H1 (cell line): ENCODE results near the gene RNGTT. TPM values are rescaled to one million over a fixed set of nuclear protein-coding genes. Genes with fewer than 3 reads are reported as not detected.

Source experiments
- ASH2L ChIP-seq: fragments of 200-600, 300-600 bp; sonication (generic); IDR thresholded peaks from one replicate; pipeline ENCODE4 v1.7.1; 2017; ENCODE audit warnings: low read length
- CBX8 ChIP-seq: fragments of 300-800, 300-1000 bp; sonication (generic); IDR thresholded peaks from 2 replicates; pipeline ENCODE4 v1.7.1; 2016; ENCODE audit warnings: low read depth, low read length, borderline replicate concordance
- CEBPB ChIP-seq: IDR thresholded peaks from 2 replicates; pipeline ENCODE4 v1.6.1; 2012; ENCODE audit warnings: low read depth, low read length
- NRF1 ChIP-seq: IDR thresholded peaks from 2 replicates; pipeline ENCODE4 v1.6.1; 2011; ENCODE audit warnings: mild to moderate bottlenecking, low read depth, low read length, improper control_type of control experiment
- RFX5 ChIP-seq: IDR thresholded peaks from 2 replicates; pipeline ENCODE4 v1.6.1; 2011; ENCODE audit warnings: low read depth, low read length, improper control_type of control experiment, borderline replicate concordance
- SP1 ChIP-seq: IDR thresholded peaks from 2 replicates; pipeline ENCODE4 v1.6.1; 2011; ENCODE audit warnings: low read depth, low read length
- SRF ChIP-seq: IDR thresholded peaks from 2 replicates; pipeline ENCODE4 v1.6.1; 2011; ENCODE audit warnings: mild to moderate bottlenecking, low read depth, low read length, moderate library complexity
- TAF7 ChIP-seq: optimal IDR thresholded peaks from 2 replicates; pipeline ENCODE3; 2011; ENCODE audit warnings: low read depth, mild to moderate bottlenecking, inconsistent platforms, low read length, moderate library complexity, borderline replicate concordance
- polyA plus RNA-seq, 7 experiments: library from polyadenylated mRNA; depleted of rRNA in 3 of 7; stranded (reverse) in 5 of 7; unstranded in 2 of 7; fragments of >200 nt in 5 of 7; fragments of 200-250 nt in 2 of 7; gene quantifications; 1 replicate in 5 of 7; 2 replicates in 1 of 7; 4 replicates in 1 of 7; pipeline versions ENCODE4 v1.2.1 to v1.2.3, GENCODE V29; 2011 to 2013; ENCODE audit warnings: missing spikeins in 2 of 7, mixed read lengths in 2 of 7
- total RNA-seq: library from RNA; stranded (reverse); fragmentation: NEBNext Ultra II Directional; extraction: Animal tissue kit (Norgen Biotek cat#: 25700); gene quantifications from 2 replicates; pipeline ENCODE4 v1.2.1, GENCODE V29; 2021
- TF ChIP-seq, protein P1 (sequence below): fragments of 300-600 bp; sonication (generic); IDR thresholded peaks from 2 replicates; pipeline ENCODE4 v1.7.1; 2012; ENCODE audit warnings: low read length, moderate library complexity, mild to moderate bottlenecking, inconsistent platforms; ENCODE audit not compliant: insufficient replicate concordance
- TF ChIP-seq, protein P2 (sequence below), 3 experiments: IDR thresholded peaks; 1 replicate in 2 of 3; 2 replicates in 1 of 3; pipeline versions ENCODE4 v1.5.1 to v1.6.1; 2011; ENCODE audit warnings: low read length in 3 of 3, mild to moderate bottlenecking in 3 of 3, inconsistent platforms in 2 of 3, low read depth in 1 of 3, moderate library complexity in 1 of 3; ENCODE audit not compliant: insufficient read depth in 1 of 3; ENCODE audit errors: control extremely low read depth in 1 of 3

The RNGTT gene
- total and polyA plus RNA-seq, 2 of the 8 experiments (the other 6 are each of a cell fraction or from before 2014, with no cell fraction given), result 3.6 to 21.2 TPM

DNA sequence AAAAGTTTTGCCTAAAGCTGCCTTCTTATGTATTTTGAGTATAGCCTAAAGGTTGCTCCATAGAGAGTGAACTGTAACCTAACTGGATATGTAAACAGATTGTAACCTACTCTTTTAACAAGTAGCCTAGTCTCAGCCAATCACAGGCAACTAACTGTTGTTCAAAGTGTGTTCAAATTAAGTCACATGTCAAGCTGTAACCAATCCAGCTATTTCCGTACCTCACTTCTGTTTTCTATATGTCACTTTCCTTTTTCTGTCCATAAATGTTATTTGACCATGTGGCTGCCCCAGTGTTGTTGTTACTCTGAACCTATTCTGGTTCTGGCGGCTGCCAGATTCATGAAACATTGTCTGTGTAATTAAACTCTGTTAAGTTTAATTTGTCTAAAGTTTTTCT lies 47.4 kb upstream of the RNGTT start (continued):
- TF ChIP-seq, protein P1, sequence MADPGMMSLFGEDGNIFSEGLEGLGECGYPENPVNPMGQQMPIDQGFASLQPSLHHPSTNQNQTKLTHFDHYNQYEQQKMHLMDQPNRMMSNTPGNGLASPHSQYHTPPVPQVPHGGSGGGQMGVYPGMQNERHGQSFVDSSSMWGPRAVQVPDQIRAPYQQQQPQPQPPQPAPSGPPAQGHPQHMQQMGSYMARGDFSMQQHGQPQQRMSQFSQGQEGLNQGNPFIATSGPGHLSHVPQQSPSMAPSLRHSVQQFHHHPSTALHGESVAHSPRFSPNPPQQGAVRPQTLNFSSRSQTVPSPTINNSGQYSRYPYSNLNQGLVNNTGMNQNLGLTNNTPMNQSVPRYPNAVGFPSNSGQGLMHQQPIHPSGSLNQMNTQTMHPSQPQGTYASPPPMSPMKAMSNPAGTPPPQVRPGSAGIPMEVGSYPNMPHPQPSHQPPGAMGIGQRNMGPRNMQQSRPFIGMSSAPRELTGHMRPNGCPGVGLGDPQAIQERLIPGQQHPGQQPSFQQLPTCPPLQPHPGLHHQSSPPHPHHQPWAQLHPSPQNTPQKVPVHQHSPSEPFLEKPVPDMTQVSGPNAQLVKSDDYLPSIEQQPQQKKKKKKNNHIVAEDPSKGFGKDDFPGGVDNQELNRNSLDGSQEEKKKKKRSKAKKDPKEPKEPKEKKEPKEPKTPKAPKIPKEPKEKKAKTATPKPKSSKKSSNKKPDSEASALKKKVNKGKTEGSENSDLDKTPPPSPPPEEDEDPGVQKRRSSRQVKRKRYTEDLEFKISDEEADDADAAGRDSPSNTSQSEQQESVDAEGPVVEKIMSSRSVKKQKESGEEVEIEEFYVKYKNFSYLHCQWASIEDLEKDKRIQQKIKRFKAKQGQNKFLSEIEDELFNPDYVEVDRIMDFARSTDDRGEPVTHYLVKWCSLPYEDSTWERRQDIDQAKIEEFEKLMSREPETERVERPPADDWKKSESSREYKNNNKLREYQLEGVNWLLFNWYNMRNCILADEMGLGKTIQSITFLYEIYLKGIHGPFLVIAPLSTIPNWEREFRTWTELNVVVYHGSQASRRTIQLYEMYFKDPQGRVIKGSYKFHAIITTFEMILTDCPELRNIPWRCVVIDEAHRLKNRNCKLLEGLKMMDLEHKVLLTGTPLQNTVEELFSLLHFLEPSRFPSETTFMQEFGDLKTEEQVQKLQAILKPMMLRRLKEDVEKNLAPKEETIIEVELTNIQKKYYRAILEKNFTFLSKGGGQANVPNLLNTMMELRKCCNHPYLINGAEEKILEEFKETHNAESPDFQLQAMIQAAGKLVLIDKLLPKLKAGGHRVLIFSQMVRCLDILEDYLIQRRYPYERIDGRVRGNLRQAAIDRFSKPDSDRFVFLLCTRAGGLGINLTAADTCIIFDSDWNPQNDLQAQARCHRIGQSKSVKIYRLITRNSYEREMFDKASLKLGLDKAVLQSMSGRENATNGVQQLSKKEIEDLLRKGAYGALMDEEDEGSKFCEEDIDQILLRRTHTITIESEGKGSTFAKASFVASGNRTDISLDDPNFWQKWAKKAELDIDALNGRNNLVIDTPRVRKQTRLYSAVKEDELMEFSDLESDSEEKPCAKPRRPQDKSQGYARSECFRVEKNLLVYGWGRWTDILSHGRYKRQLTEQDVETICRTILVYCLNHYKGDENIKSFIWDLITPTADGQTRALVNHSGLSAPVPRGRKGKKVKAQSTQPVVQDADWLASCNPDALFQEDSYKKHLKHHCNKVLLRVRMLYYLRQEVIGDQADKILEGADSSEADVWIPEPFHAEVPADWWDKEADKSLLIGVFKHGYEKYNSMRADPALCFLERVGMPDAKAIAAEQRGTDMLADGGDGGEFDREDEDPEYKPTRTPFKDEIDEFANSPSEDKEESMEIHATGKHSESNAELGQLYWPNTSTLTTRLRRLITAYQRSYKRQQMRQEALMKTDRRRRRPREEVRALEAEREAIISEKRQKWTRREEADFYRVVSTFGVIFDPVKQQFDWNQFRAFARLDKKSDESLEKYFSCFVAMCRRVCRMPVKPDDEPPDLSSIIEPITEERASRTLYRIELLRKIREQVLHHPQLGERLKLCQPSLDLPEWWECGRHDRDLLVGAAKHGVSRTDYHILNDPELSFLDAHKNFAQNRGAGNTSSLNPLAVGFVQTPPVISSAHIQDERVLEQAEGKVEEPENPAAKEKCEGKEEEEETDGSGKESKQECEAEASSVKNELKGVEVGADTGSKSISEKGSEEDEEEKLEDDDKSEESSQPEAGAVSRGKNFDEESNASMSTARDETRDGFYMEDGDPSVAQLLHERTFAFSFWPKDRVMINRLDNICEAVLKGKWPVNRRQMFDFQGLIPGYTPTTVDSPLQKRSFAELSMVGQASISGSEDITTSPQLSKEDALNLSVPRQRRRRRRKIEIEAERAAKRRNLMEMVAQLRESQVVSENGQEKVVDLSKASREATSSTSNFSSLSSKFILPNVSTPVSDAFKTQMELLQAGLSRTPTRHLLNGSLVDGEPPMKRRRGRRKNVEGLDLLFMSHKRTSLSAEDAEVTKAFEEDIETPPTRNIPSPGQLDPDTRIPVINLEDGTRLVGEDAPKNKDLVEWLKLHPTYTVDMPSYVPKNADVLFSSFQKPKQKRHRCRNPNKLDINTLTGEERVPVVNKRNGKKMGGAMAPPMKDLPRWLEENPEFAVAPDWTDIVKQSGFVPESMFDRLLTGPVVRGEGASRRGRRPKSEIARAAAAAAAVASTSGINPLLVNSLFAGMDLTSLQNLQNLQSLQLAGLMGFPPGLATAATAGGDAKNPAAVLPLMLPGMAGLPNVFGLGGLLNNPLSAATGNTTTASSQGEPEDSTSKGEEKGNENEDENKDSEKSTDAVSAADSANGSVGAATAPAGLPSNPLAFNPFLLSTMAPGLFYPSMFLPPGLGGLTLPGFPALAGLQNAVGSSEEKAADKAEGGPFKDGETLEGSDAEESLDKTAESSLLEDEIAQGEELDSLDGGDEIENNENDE, result no peak
- TF ChIP-seq TAF7 (no peak), SP1 (no peak), NRF1 (no peak), CEBPB (no peak), SRF (no peak), CBX8 (no peak), ASH2L (no peak), RFX5 (no peak)
- TF ChIP-seq, protein P2, sequence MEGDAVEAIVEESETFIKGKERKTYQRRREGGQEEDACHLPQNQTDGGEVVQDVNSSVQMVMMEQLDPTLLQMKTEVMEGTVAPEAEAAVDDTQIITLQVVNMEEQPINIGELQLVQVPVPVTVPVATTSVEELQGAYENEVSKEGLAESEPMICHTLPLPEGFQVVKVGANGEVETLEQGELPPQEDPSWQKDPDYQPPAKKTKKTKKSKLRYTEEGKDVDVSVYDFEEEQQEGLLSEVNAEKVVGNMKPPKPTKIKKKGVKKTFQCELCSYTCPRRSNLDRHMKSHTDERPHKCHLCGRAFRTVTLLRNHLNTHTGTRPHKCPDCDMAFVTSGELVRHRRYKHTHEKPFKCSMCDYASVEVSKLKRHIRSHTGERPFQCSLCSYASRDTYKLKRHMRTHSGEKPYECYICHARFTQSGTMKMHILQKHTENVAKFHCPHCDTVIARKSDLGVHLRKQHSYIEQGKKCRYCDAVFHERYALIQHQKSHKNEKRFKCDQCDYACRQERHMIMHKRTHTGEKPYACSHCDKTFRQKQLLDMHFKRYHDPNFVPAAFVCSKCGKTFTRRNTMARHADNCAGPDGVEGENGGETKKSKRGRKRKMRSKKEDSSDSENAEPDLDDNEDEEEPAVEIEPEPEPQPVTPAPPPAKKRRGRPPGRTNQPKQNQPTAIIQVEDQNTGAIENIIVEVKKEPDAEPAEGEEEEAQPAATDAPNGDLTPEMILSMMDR (IDR thresholded peaks at IDR 0.05; ENCODE audit: control extremely low read depth in 1 of 3, insufficient read depth in 1 of 3, low read depth in 1 of 3, low read length in 3 of 3), result no peak
